NT2/D1 (cell line): ENCODE results near the gene SRGAP3.

Source experiments
- SUZ12 ChIP-seq: IDR thresholded peaks from 2 replicates; pipeline ENCODE4 v1.6.1; 2011; ENCODE audit not compliant: insufficient read length, insufficient read depth; ENCODE audit errors: extremely low read depth
- YY1 ChIP-seq: IDR thresholded peaks from 2 replicates; pipeline ENCODE4 v1.6.1; 2011; ENCODE audit not compliant: insufficient read length, insufficient read depth

DNA sequence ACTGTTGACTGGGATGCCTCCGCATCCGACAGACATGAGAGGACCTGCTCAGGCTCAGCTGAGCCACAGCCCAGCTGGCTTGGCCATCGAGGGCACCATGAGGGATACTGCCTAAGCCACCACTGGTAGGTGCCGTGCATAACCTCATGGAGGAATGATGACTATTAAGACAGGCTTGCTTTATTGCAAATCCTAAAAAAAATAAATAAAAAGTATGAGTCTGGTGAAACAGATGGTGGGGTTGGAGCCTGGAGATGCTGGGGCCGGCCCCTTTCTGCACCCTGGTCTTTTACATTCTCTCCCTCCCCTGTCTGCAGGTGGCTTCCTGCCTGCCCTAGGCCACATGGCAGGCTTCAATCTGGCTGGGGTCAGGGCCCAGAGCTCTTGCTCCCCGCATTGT, 262.2 kb downstream of the SRGAP3 start:
- TF ChIP-seq SUZ12 (no peak), YY1 (no peak)
